ENCODE measurements around the gene PIP4P1.

The PIP4P1 gene

GRCh38 chr14:20435582-20436362 is 25.5 kb downstream of the PIP4P1 start, which contains the start of gene KLHL33:
Gene KLHL33, minus strand, starts transcription at chr14:20436166. Its CDS starts 355 bp downstream, at chr14:20435811.
- no peak for DNase-seq (ENCODE audit: low read depth, low spot score)

DNA sequence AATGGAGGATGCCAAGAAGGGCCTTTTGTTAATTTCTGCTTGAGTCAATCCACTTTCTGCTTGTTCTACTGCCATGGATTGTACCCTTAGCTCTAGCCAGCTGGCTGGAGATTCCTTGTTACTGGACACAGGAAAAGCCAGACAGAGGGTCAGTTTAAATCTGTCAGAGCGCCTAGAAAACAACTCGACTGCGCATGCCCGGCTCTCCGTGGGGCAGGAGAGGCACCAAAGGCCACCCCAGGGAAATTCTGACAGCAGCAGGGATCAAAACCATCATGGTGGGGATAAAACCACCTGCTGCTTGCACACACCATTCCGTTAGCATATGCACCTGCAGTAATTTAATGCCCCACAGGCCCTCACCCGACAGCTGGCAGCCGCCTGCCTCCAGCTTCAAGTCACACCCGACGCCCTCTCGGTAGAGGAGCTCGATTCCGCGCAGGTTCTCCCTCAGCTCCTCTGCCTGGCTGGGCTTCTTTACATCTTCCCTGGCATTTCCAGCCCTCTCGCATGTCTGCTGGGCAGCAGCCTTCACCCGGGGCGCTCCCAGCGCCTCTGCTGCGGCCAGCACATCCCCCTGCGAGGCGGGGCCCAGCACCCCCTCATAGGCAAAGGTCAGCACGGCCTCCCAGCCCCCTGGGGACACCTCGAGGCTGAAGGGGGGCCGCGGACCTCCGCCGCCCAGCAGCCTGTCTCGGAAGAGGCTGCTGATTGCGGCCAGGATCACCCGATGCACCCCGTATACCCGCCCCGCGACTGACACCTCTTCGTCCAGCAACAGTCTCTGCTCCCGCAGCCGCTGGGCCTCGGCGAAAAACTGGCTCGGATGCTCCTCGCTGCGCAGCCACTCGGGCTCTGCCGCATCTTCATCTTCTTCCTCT is 26.3 kb downstream of the PIP4P1 start:
- no peak for DNase-seq (ENCODE audit: low read depth, low spot score)

- DNase-seq (ENCODE audit: low read depth, low spot score), result no peak
Observed at GRCh38 chr14:20429801-20430669, 31.2 kb downstream of the PIP4P1 start.

- DNase-seq (ENCODE audit: low read depth, low spot score), result no peak
Observed at GRCh38 chr14:20428802-20429201, 32.4 kb downstream of the PIP4P1 start.

DNA sequence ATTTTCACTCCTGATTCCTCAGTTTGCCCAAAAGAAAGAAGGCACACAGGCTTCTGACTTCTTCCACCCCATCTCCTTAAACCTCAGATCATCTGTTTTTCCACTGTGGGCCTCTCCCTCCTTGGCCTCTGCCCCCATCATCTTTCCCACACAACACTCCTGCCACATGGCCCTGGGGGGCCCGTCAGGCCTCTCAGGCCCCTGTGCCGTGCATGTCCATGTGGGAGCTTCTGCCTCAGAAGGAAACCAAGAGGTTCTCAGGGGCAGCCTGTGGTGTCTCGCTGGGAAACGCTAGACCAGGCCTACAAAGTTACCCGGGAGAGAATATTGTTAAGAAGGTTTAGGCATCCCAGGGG is 33.2 kb downstream of the PIP4P1 start:
- DNase-seq (ENCODE audit: low read depth, low spot score), result no peak

DNA sequence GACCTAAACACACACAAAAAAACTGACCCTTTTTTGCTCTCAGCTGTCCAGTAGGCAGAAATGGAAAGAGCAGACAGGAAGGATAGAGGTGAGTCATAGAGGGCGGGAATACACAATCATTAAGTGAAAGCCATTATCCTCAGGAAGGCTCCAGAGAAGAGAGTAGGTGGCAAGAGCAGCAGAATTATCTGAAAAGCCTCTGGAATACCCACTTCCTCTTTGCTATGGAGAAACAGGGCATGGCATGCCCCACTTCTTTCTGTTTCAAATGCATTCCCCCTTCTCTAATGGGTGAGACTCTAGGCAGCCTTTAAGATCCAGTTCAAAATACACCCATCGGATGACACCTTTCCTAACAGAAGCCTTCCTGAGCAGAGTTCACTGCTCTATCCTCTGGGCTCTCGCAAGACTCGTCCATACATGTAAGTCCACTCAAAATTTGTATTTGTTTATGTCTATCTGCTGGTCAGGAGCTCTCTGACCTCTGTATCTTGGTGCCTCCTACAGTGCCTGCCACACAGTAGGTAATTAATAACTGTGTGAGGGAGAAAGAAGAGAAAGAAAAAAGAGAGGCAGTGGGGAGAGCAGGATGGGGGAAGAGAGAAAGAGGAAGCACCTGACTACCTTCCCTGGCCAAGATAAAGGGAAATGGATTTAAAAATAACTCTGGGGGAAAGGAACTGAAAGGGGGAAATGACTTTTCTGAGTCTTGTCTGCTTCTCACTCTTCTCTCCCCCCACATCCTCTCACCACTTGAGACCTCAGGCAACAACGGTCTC is 33.8 kb downstream of the PIP4P1 start:
- no peak for DNase-seq (ENCODE audit: low read depth, low spot score)

DNA sequence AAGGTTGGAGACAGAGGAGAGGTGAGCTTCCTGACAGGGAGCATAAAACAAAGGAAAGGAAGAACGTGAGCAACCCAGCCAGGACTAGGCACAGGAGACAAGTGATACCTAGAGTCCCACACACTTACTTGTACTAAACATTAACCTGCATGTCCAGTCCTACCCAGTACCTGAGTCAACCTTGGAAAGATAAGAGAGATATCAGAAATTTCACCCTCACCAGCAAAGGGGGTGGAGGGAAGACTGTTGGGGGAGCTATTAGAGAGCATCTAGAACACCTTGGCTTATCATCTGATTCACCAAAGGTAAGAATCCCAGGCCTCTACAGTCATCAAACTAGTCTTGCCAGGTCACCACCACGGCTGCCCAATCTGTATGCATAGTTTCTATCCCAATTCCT is 36.4 kb downstream of the PIP4P1 start:
- DNase-seq (ENCODE audit: low read depth, low spot score), result no peak

DNA sequence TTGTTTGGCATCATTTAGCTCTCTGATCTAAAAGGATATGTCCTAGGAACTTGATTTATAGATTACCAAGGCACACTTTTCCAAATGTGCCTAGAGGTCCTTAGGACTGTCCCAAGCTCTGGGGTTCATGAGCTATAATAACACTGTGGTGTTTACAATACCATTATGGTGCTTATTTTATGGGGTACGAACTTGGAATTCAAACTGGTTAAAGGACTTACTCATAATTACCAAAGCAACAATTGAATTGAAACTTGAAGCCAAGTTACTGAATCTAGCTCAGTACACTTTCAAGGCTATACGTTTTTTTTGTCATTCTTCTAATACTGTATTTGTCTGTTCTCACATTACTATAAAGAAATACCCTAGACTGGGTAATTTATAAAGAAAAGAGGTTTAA is 38.3 kb downstream of the PIP4P1 start:
- no peak for DNase-seq (ENCODE audit: low read depth, low spot score)

GRCh38 chr14:20421267-20421666 is 40.0 kb downstream of the PIP4P1 start:
- no peak for DNase-seq (ENCODE audit: low read depth, low spot score)

DNA sequence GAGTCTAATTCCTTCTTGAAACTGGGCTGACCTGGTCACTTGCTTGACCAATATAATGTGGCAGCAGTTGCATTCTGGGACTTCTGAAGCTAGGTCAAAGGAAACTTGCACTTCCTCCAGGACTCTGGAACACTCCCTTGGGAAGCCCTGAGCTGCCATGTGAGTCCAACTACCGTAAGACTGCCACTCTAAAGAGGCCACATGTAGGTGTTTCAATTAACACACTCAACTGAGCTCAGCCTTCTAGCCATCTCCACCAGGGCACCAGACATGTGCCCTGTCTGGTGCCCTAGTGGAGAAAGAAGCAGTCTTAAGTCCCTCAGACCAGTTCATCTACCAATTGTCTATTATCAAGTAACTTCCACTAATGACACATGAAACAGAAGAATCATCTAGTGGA is 41.8 kb downstream of the PIP4P1 start:
- DNase-seq (ENCODE audit: low read depth, low spot score), result no peak

DNA sequence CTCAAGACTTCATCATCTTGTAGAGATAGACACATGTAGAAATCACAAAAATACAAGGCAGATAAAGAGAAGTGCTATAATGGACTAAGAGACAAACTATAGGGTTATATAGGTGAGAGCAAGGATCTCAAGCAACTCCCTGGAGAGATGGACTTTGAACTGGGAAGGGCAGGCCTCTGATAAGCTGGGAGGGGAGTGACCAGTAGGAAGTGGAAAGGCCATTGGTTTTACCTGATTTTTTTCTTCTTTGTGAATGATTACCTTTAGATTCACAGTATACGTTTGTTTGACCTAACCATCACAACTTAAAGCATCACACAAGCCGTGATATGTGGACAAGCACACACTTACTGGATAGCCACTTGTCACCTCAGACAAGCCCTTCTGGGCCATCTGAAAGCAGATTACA is 42.7 kb downstream of the PIP4P1 start:
- DNase-seq (ENCODE audit: low read depth, low spot score), result no peak

DNA sequence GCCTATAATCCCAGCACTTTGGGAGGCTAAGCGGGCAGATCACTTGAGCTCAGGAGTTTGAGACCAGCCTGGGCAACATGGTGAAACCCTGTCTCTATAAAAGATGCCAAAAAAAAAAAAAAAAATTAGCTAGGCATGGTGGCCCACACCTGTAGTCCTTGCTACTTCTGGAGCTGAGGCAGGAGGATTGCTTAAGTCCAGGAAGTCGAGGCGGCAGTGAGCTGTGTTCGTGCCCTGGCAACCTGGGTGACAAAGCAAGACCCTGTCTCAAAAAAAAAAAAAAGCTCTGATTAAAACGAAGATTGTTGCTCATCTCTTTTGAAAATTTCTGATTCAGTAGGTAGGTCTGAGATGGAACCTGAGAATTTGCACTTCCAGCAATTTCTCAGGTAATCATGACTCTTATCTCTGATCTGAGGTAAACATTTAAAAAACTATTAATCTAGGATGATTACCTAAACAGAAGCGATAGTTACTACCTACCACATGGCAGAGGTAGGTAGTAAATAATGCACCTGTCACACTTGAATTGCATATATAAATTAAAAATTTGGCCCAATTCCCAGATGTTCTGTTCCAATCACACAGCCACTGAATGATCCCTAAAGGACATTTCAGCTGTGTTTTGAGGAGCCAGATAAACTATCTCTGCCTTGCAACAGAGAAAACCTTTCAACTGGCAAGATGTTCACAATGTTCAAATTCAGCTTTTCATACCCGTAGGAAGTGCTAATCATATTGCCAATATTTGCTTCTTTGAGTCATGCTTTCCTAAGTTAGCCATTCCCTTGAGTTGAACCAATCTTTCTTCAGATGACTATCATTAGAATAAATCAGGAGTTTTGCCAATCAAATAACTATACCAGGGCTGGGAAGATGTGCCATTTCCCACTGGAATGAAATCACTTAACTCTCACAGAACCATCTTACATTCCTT is 43.7 kb downstream of the PIP4P1 start:
- DNase-seq (ENCODE audit: low read depth, low spot score), result no peak

DNA sequence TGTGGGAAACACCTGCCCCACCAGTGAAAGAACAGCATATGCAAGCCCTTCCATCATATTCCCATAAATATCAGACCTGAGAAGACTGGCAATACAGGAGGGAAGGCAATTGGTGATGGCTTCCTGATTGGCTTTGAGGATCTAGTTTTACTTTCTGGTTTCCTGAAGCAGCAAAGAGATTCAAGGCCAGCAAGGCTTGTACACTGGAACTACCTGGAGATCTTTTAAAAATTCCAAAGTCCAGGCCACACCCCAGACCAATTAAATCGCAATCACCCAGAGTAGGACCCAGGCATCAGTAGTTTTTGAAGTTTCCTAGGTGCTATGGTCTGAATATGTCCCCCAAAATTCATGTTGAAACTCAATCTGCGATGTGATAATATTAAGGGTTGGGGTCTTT is 45.0 kb downstream of the PIP4P1 start:
- DNase-seq (ENCODE audit: low read depth, low spot score), result no peak

DNA sequence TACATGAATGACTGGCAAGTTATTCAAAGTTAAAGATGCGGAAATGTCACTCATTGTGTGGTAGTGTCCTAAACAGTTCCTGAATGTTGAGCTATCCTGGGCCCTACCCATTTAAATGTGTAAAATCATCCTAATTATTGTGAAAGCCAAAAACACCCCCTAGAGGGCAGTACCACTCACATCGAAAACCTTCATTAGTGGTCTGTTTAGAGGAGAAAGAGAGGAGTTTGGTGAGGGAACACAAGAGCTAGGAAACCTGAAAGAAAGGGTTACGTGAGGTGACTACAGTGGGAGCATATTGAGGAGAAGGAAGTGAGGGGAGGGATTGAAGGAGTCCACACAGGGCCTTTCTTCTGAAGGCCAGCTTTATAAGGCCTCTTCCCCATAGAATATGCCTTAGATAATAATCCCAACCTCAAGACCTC is 45.4 kb downstream of the PIP4P1 start:
- no peak for DNase-seq (ENCODE audit: low read depth, low spot score)

DNA sequence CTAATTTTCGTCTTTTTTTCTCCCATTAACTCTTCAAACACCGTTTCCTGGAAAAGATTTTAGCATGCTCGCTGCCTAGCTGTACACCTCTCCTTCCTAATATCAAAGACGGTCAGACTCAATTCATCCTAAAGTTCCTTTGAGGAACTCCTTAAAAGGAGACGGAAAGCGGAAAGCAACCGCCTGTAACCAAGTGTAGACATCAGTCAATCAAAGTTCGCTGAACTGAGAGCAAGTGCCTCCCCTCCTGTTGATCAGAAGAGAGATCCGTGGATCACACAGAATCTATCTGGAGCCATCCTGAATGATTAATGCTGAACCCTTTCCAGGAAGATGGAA is 47.5 kb downstream of the PIP4P1 start:
- no peak for DNase-seq (ENCODE audit: low read depth, low spot score)

- DNase-seq (ENCODE audit: low read depth, low spot score), result peak; percentile 44
Observed at GRCh38 chr14:20412876-20413743, 48.1 kb downstream of the PIP4P1 start, which contains the start of gene TEP1. Gene TEP1, minus strand, starts transcription at chr14:20413501. Its CDS starts 5,062 bp downstream, at chr14:20408439.

DNA sequence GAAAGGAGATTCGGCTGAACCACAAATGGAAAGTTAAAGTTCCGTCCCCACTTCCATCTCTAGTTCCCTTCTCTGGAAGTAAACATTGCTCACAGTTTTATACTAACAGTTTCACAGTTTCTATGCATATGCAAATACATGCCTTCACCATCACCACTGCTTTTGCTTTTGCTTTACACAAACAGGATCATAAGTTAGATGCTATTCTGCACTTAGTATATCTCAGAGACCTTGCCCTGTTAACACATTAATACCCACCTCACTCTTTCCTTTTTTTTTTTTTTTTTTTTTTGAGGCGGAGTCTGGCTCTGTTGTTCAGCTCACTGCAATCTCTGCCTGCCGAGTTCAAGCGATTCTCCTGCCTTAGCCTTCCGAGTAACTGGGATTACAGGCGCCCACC is 48.8 kb downstream of the PIP4P1 start:
- DNase-seq (ENCODE audit: low read depth, low spot score), result no peak

GRCh38 chr14:20409226-20409625 is 52.0 kb downstream of the PIP4P1 start:
- DNase-seq (ENCODE audit: low read depth, low spot score), result no peak
